ENCODE results near the gene THAP11. TPM values are rescaled to one million over a fixed set of nuclear protein-coding genes. Genes with fewer than 3 reads are reported as not detected.
A peak's percentile ranks its signal among the peaks of the same experiment; 100 is the strongest.

THAP11 gene
- total and polyA plus RNA-seq, 2 experiments from 2014 or later: 35.4 to 36.7 TPM

- no peak for TF ChIP-seq EZH2 (IDR thresholded peaks at IDR 0.05; ENCODE audit: borderline replicate concordance)
- Histone ChIP-seq H3K27me3 (no peaks in the 10 kb centered on the region), H3K4me1 (ENCODE audit: insufficient read depth) (peaks cover 23% of the 10 kb centered on the region), H3K27ac (no peak overlapping the region), H2AFZ (no peak overlapping the region), H4K20me1 (ENCODE audit: insufficient read depth, poor library complexity, severe bottlenecking) (peaks cover 71% of the 10 kb centered on the region), H3K79me2 (peaks cover 94% of the 10 kb centered on the region), H3K36me3 (replicated peaks; ENCODE audit: insufficient read depth, low read depth) (no peaks in the 10 kb centered on the region), H3K9me2 (replicated peaks; ENCODE audit: insufficient read depth) (no peaks in the 10 kb centered on the region), H3K4me3 (no peak overlapping the region), H3K4me2 (no peak overlapping the region), H3K9me3 (ENCODE audit: low read depth) (no peaks in the 10 kb centered on the region)
- WGBS (ENCODE audit: low lambda C conversion rate, missing lambda C conversion rate): 98% methylated on average over 3 of the region's 3 CpGs
- DNase-seq (ENCODE audit: low spot score): no peak
Measured at GRCh38 chr16:67853670-67854069, 11.6 kb downstream of the THAP11 start.

- Histone ChIP-seq H3K4me1 (ENCODE audit: insufficient read depth) (peaks cover 23% of the 10 kb centered on the region), H3K4me3 (no peak overlapping the region), H3K27ac (peak overlapping the region; percentile 84), H3K36me3 (replicated peaks; ENCODE audit: insufficient read depth, low read depth) (no peaks in the 10 kb centered on the region), H3K9me2 (replicated peaks; ENCODE audit: insufficient read depth) (no peaks in the 10 kb centered on the region), H3K27me3 (no peaks in the 10 kb centered on the region), H3K9me3 (ENCODE audit: low read depth) (no peaks in the 10 kb centered on the region), H4K20me1 (ENCODE audit: insufficient read depth, poor library complexity, severe bottlenecking) (peaks cover 77% of the 10 kb centered on the region), H2AFZ (no peak overlapping the region), H3K79me2 (peaks cover 95% of the 10 kb centered on the region), H3K4me2 (no peak overlapping the region)
- DNase-seq (ENCODE audit: low spot score): no peak
- TF ChIP-seq CTCF (IDR thresholded peaks at IDR 0.05; ENCODE audit: poor library complexity): no peak
- no peak for TF ChIP-seq EZH2phosphoT487 (IDR thresholded peaks at IDR 0.05; ENCODE audit: low read depth, severe bottlenecking, unreplicated experiment)
- no peak for TF ChIP-seq EZH2 (IDR thresholded peaks at IDR 0.05; ENCODE audit: borderline replicate concordance)
- WGBS (ENCODE audit: low lambda C conversion rate, missing lambda C conversion rate): 91% methylated on average over 7 of the region's 10 CpGs
Measured at GRCh38 chr16:67855789-67856188, 13.7 kb downstream of the THAP11 start.

- Histone ChIP-seq H3K79me2 (peaks cover 95% of the 10 kb centered on the region), H4K20me1 (ENCODE audit: insufficient read depth, poor library complexity, severe bottlenecking) (peaks cover 86% of the 10 kb centered on the region), H3K9me3 (ENCODE audit: low read depth) (no peaks in the 10 kb centered on the region), H3K27me3 (no peaks in the 10 kb centered on the region), H3K27ac (peak overlapping the region; percentile 84), H3K4me3 (no peak overlapping the region), H3K36me3 (replicated peaks; ENCODE audit: insufficient read depth, low read depth) (no peaks in the 10 kb centered on the region), H3K4me1 (ENCODE audit: insufficient read depth) (peaks cover 25% of the 10 kb centered on the region), H2AFZ (no peak overlapping the region), H3K9me2 (replicated peaks; ENCODE audit: insufficient read depth) (no peaks in the 10 kb centered on the region), H3K4me2 (peak overlapping the region; percentile 52)
- 91% methylated on average over 5 of the region's 5 CpGs for WGBS (ENCODE audit: low lambda C conversion rate, missing lambda C conversion rate)
- TF ChIP-seq EZH2 (IDR thresholded peaks at IDR 0.05; ENCODE audit: borderline replicate concordance) (no peak), CTCF (IDR thresholded peaks at IDR 0.05; ENCODE audit: poor library complexity) (no peak), EZH2phosphoT487 (IDR thresholded peaks at IDR 0.05; ENCODE audit: low read depth, severe bottlenecking, unreplicated experiment) (no peak)
- no peak for DNase-seq (ENCODE audit: low spot score)
Measured at GRCh38 chr16:67856927-67857546, 14.9 kb downstream of the THAP11 start.

- H3K4me2 ChIP-seq: peak overlapping the region; percentile 52
- no peaks in the 10 kb centered on the region for H3K36me3 ChIP-seq (replicated peaks; ENCODE audit: insufficient read depth, low read depth)
- H3K27me3 ChIP-seq: no peaks in the 10 kb centered on the region
Measured at GRCh38 chr16:67857547-67858233, 15.6 kb downstream of the THAP11 start.

More at GRCh38 chr16:67857547-67858233, 15.6 kb downstream of the THAP11 start:
- Histone ChIP-seq H3K9me2 (replicated peaks; ENCODE audit: insufficient read depth) (no peaks in the 10 kb centered on the region), H4K20me1 (ENCODE audit: insufficient read depth, poor library complexity, severe bottlenecking) (peaks cover 87% of the 10 kb centered on the region), H2AFZ (no peak overlapping the region), H3K9me3 (ENCODE audit: low read depth) (no peaks in the 10 kb centered on the region), H3K27ac (peak overlapping the region; percentile 97), H3K4me1 (ENCODE audit: insufficient read depth) (peaks cover 25% of the 10 kb centered on the region), H3K4me3 (no peak overlapping the region), H3K79me2 (peaks cover 95% of the 10 kb centered on the region)
- no peak for TF ChIP-seq EZH2 (IDR thresholded peaks at IDR 0.05; ENCODE audit: borderline replicate concordance)
- TF ChIP-seq EZH2phosphoT487 (IDR thresholded peaks at IDR 0.05; ENCODE audit: low read depth, severe bottlenecking, unreplicated experiment): no peak
- TF ChIP-seq CTCF (IDR thresholded peaks at IDR 0.05; ENCODE audit: poor library complexity): no peak
- 42% methylated on average over 3 of the region's 3 CpGs for WGBS (ENCODE audit: low lambda C conversion rate, missing lambda C conversion rate)
- peak; percentile 91 for DNase-seq (ENCODE audit: low spot score)

All from hepatocyte (in vitro differentiated cells).